ENCODE results near the gene CA11.

DNA sequence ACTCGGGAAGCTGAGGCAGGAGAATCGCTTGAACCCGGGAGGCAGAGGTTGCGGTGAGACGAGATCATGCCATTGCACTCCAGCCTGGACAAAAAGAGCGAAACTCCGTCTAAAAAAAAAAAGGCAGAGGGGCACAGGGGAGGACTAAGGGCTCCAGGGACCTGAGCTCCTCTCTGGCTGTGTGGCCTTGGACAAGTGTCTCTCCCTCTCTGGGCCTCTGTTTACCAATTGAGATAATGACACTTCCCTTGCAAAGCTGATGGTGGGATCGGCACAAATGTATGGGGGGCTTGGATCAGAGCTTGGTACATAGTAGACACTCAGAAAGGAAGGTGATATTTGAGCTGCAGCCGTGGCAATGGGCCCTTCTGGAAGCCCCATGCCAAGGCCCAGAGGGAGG is 50.8 kb downstream of the CA11 start:
- no peak for TF ChIP-seq TAF1 (IDR thresholded peaks at IDR 0.05; ENCODE audit: low read depth, low read length)
- TF ChIP-seq POLR2AphosphoS5 (IDR thresholded peaks at IDR 0.05; ENCODE audit: low read depth, low read length), result no peak
- no peak for TF ChIP-seq POLR2A (IDR thresholded peaks at IDR 0.05; ENCODE audit: low read depth, low read length)
- TF ChIP-seq SPI1 (IDR thresholded peaks at IDR 0.05; ENCODE audit: low read depth, low read length), result no peak
- no peak for TF ChIP-seq POU2F2 (IDR thresholded peaks at IDR 0.05; ENCODE audit: low read depth, low read length)

Measured in GM12891 (cell line).